ENCODE data around the gene RBFOX1. TPM values are rescaled to one million over a fixed set of nuclear protein-coding genes. Genes with fewer than 3 reads are reported as not detected.

RBFOX1 gene
- total RNA-seq, 1 donor from 2014 or later = 0.69 TPM

DNA sequence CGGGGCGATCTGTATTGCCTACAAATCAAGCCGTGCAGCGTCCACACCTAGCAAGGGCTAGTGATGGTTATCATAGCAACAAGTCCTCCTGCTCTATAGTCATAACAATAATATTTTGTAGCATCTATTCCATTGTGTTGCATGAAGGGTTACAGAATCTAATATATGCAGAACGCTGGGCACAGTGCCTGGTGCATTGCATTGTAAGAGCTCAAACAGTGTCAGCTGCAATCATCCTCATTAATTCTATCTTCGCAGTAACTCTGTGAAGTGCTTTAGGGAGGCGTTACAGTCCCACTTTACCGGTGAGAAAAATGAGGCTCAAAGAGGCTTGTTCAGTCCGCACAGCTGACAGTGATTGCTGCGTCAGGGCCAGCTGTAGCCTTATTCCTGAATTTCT lies 149.4 kb downstream of the RBFOX1 start:
- TF ChIP-seq, protein P1, sequence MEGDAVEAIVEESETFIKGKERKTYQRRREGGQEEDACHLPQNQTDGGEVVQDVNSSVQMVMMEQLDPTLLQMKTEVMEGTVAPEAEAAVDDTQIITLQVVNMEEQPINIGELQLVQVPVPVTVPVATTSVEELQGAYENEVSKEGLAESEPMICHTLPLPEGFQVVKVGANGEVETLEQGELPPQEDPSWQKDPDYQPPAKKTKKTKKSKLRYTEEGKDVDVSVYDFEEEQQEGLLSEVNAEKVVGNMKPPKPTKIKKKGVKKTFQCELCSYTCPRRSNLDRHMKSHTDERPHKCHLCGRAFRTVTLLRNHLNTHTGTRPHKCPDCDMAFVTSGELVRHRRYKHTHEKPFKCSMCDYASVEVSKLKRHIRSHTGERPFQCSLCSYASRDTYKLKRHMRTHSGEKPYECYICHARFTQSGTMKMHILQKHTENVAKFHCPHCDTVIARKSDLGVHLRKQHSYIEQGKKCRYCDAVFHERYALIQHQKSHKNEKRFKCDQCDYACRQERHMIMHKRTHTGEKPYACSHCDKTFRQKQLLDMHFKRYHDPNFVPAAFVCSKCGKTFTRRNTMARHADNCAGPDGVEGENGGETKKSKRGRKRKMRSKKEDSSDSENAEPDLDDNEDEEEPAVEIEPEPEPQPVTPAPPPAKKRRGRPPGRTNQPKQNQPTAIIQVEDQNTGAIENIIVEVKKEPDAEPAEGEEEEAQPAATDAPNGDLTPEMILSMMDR (IDR thresholded peaks at IDR 0.05; ENCODE audit: unreplicated experiment) = no peak
- no peak overlapping the region for H3K4me3 Mint-ChIP-seq (ENCODE audit: unreplicated experiment)
- no peaks in the 10 kb centered on the region for H3K4me1 Mint-ChIP-seq (ENCODE audit: unreplicated experiment)
- H3K36me3 Mint-ChIP-seq (ENCODE audit: low read depth, unreplicated experiment) = no peaks in the 10 kb centered on the region
- H3K9me3 Mint-ChIP-seq (ENCODE audit: unreplicated experiment) = peaks cover 1% of the 10 kb centered on the region
- H3K27me3 Mint-ChIP-seq (ENCODE audit: unreplicated experiment) = no peaks in the 10 kb centered on the region
- H3K27ac Mint-ChIP-seq (ENCODE audit: unreplicated experiment) = no peak overlapping the region
- no peak for DNase-seq (ENCODE audit: low spot score)

GRCh38 chr16:7482596-7483290 lies 150.1 kb downstream of the RBFOX1 start:
- Mint-ChIP-seq H3K36me3 (ENCODE audit: low read depth, unreplicated experiment) (no peaks in the 10 kb centered on the region), H3K9me3 (ENCODE audit: unreplicated experiment) (peaks cover 5% of the 10 kb centered on the region), H3K27me3 (ENCODE audit: unreplicated experiment) (no peaks in the 10 kb centered on the region), H3K4me1 (ENCODE audit: unreplicated experiment) (no peaks in the 10 kb centered on the region), H3K4me3 (ENCODE audit: unreplicated experiment) (no peak overlapping the region), H3K27ac (ENCODE audit: unreplicated experiment) (no peak overlapping the region)
- no peak for DNase-seq (ENCODE audit: low spot score)
- TF ChIP-seq, protein P1 (IDR thresholded peaks at IDR 0.05; ENCODE audit: unreplicated experiment) = no peak

GRCh38 chr16:7487574-7488323 lies 155.1 kb downstream of the RBFOX1 start:
- Mint-ChIP-seq H3K4me1 (ENCODE audit: unreplicated experiment) (no peaks in the 10 kb centered on the region), H3K27me3 (ENCODE audit: unreplicated experiment) (peaks cover 2% of the 10 kb centered on the region), H3K36me3 (ENCODE audit: low read depth, unreplicated experiment) (no peaks in the 10 kb centered on the region), H3K9me3 (ENCODE audit: unreplicated experiment) (peaks cover 5% of the 10 kb centered on the region), H3K27ac (ENCODE audit: unreplicated experiment) (no peak overlapping the region), H3K4me3 (ENCODE audit: unreplicated experiment) (no peak overlapping the region)
- DNase-seq (ENCODE audit: low spot score) = no peak
- TF ChIP-seq, protein P1 (IDR thresholded peaks at IDR 0.05; ENCODE audit: unreplicated experiment) = no peak

- Mint-ChIP-seq H3K4me3 (ENCODE audit: unreplicated experiment) (no peak overlapping the region), H3K4me1 (ENCODE audit: unreplicated experiment) (no peaks in the 10 kb centered on the region), H3K9me3 (ENCODE audit: unreplicated experiment) (peaks cover 4% of the 10 kb centered on the region), H3K27me3 (ENCODE audit: unreplicated experiment) (peaks cover 2% of the 10 kb centered on the region), H3K27ac (ENCODE audit: unreplicated experiment) (no peak overlapping the region), H3K36me3 (ENCODE audit: low read depth, unreplicated experiment) (no peaks in the 10 kb centered on the region)
- TF ChIP-seq, protein P1 (IDR thresholded peaks at IDR 0.05; ENCODE audit: unreplicated experiment) = no peak
- DNase-seq (ENCODE audit: low spot score) = no peak
Observed at GRCh38 chr16:7492122-7492521, 159.5 kb downstream of the RBFOX1 start.

- no peaks in the 10 kb centered on the region for H3K36me3 Mint-ChIP-seq (ENCODE audit: low read depth, unreplicated experiment)
- no peak overlapping the region for H3K27ac Mint-ChIP-seq (ENCODE audit: unreplicated experiment)
- peaks cover 4% of the 10 kb centered on the region for H3K9me3 Mint-ChIP-seq (ENCODE audit: unreplicated experiment)
Observed at GRCh38 chr16:7493133-7493532, 160.5 kb downstream of the RBFOX1 start.

More at GRCh38 chr16:7493133-7493532, 160.5 kb downstream of the RBFOX1 start:
- H3K4me3 Mint-ChIP-seq (ENCODE audit: unreplicated experiment) = no peak overlapping the region
- no peaks in the 10 kb centered on the region for H3K4me1 Mint-ChIP-seq (ENCODE audit: unreplicated experiment)
- TF ChIP-seq, protein P1 (IDR thresholded peaks at IDR 0.05; ENCODE audit: unreplicated experiment) = no peak
- no peak for DNase-seq (ENCODE audit: low spot score)
- H3K27me3 Mint-ChIP-seq (ENCODE audit: unreplicated experiment) = peaks cover 2% of the 10 kb centered on the region

All from endothelial cell (in vitro differentiated cells).